Stimulated activated naive CD4-positive, alpha-beta T cell (primary cell): Measurements from ENCODE around the gene ZNF24.

Source experiments
- DNase-seq, 6 experiments: peaks; one replicate each; lab custom pipeline; 2025; lab: John Stamatoyannopoulos, UW

The ZNF24 gene

GRCh38 chr18:35343936-35344735, at the start of gene ZNF24:
Gene ZNF24 (minus strand): TSS chr18:35344420. CDS start chr18:35340650, 3,770 bp downstream.
- peak; percentile 79 to 89 (median 85) for DNase-seq

- DNase-seq: no peak
Measured at GRCh38 chr18:35393716-35394115, 49.5 kb upstream of the ZNF24 start.

GRCh38 chr18:35392375-35392774, 48.2 kb upstream of the ZNF24 start:
- DNase-seq: no peak

- no peak for DNase-seq
Measured at GRCh38 chr18:35390951-35391700, 46.9 kb upstream of the ZNF24 start.

- no peak for DNase-seq
Measured at GRCh38 chr18:35389095-35389618, 44.9 kb upstream of the ZNF24 start.

- no peak for DNase-seq
Measured at GRCh38 chr18:35387152-35387571, 42.9 kb upstream of the ZNF24 start.

GRCh38 chr18:35386600-35387100, 42.4 kb upstream of the ZNF24 start:
- peak; percentile 15 to 80 (median 52) for DNase-seq

GRCh38 chr18:35383136-35383535, 38.9 kb upstream of the ZNF24 start:
- no peak for DNase-seq

- DNase-seq: no peak
Measured at GRCh38 chr18:35379421-35379820, 35.2 kb upstream of the ZNF24 start.

- no peak for DNase-seq
Measured at GRCh38 chr18:35378574-35378896, 34.3 kb upstream of the ZNF24 start.

GRCh38 chr18:35377875-35378573, 33.8 kb upstream of the ZNF24 start:
- no peak for DNase-seq

GRCh38 chr18:35376742-35377695, 32.8 kb upstream of the ZNF24 start, which contains the start of gene ZNF396:
Gene ZNF396 (minus strand): TSS chr18:35377337. CDS start chr18:35374292, 3,045 bp downstream.
- peak; percentile 44 to 66 (median 54) for DNase-seq

- DNase-seq: no peak
Measured at GRCh38 chr18:35376393-35376741, 32.1 kb upstream of the ZNF24 start.

GRCh38 chr18:35374708-35375107, 30.5 kb upstream of the ZNF24 start:
- DNase-seq: no peak

GRCh38 chr18:35371412-35372195, 27.4 kb upstream of the ZNF24 start:
- no peak for DNase-seq

- DNase-seq: no peak
Measured at GRCh38 chr18:35369126-35369525, 24.9 kb upstream of the ZNF24 start.

GRCh38 chr18:35368595-35368994, 24.4 kb upstream of the ZNF24 start:
- DNase-seq: no peak

GRCh38 chr18:35362531-35362930, 18.3 kb upstream of the ZNF24 start:
- DNase-seq: no peak

GRCh38 chr18:35361570-35362321, 17.5 kb upstream of the ZNF24 start:
- no peak for DNase-seq
